HEK293 (cell line): ENCODE measurements around the gene IL17B.

Experiments
- CTCF ChIA-PET: fragments of 350-600 bp; formaldehyde crosslinking; extraction: SDS; loops from one replicate; lab custom pipeline; 2021; ENCODE audit warnings: antibody characterized with exemption; lab: Yijun Ruan, JAX
- POLR2A ChIA-PET: fragments of 300-600 bp; formaldehyde crosslinking; extraction: SDS; loops from one replicate; lab custom pipeline; 2020; ENCODE audit warnings: antibody characterized with exemption, inconsistent platforms; lab: Yijun Ruan, JAX
- H3K27ac ChIP-seq: fragments of 200-500 bp; sonication (Bioruptor generic); 2 replicates; pipeline ENCODE4 v1.5.1; 2014; ENCODE audit warnings: low read depth, low read length, control low read depth, inconsistent platforms; ENCODE audit errors: extremely low read depth
- H3K36me3 ChIP-seq, 2 experiments: fragments of 200-500 bp in 1 of 2; sonication (Bioruptor generic) in 1 of 2; 1 replicate in 1 of 2; 2 replicates in 1 of 2; pipeline ENCODE4 v1.5.1; 2014 to 2017; ENCODE audit warnings: inconsistent platforms in 2 of 2, low read length in 2 of 2; ENCODE audit not compliant: control insufficient read depth in 2 of 2, insufficient read depth in 1 of 2
- H3K4me1 ChIP-seq: fragments of 200-500 bp; sonication (Bioruptor generic); 2 replicates; pipeline ENCODE4 v1.5.1; 2014; ENCODE audit warnings: mild to moderate bottlenecking, low read length, inconsistent platforms; ENCODE audit not compliant: control insufficient read depth, insufficient read depth
- H3K4me3 ChIP-seq: 2 replicates; pipeline ENCODE4 v1.5.1; 2011; ENCODE audit warnings: low read depth, mild to moderate bottlenecking, control low read depth, low read length, moderate library complexity
- H3K9me3 ChIP-seq: fragments of 200-500 bp; sonication (Bioruptor generic); 2 replicates; pipeline ENCODE4 v1.5.1; 2014; ENCODE audit warnings: low read depth, low read length, inconsistent platforms; ENCODE audit not compliant: control insufficient read depth, insufficient read depth
- GLIS2 ChIP-seq: fragments of 450-650 bp; formaldehyde crosslinking; IDR thresholded peaks from 2 replicates; pipeline ENCODE4 v1.5.1; 2016; ENCODE audit warnings: missing biosample characterization, missing genetic modification characterization
- KLF1 ChIP-seq: fragments of 450-650 bp; formaldehyde crosslinking; IDR thresholded peaks from 2 replicates; pipeline ENCODE4 v1.5.1; 2016; ENCODE audit warnings: missing biosample characterization, missing genetic modification characterization
- KLF7 ChIP-seq: fragments of 450-650 bp; formaldehyde crosslinking; IDR thresholded peaks from 2 replicates; pipeline ENCODE4 v1.5.1; 2016; ENCODE audit warnings: missing biosample characterization, missing genetic modification characterization, borderline replicate concordance
- TSHZ1 ChIP-seq: fragments of 450-650 bp; formaldehyde crosslinking; IDR thresholded peaks from 2 replicates; pipeline ENCODE4 v1.5.1; 2016; ENCODE audit warnings: missing biosample characterization, missing genetic modification characterization, borderline replicate concordance
- ZNF146 ChIP-seq: fragments of 450-650 bp; formaldehyde crosslinking; IDR thresholded peaks from 2 replicates; pipeline ENCODE4 v1.5.1; 2016; ENCODE audit warnings: missing biosample characterization, missing genetic modification characterization
- ZNF148 ChIP-seq: fragments of 450-650 bp; formaldehyde crosslinking; IDR thresholded peaks from 2 replicates; pipeline ENCODE4 v1.5.0; 2017; ENCODE audit warnings: missing biosample characterization, missing genetic modification characterization, borderline replicate concordance
- ZNF280D ChIP-seq: fragments of 450-650 bp; formaldehyde crosslinking; IDR thresholded peaks from 2 replicates; pipeline ENCODE4 v1.5.1; 2016; ENCODE audit warnings: missing biosample characterization, missing genetic modification characterization
- ZNF518A ChIP-seq: fragments of 450-650 bp; formaldehyde crosslinking; conservative IDR thresholded peaks from 2 replicates; pipeline ENCODE4 v1.5.1; 2016; ENCODE audit warnings: low read depth, missing biosample characterization, missing genetic modification characterization
- ZNF626 ChIP-seq: fragments of 450-650 bp; sonication (Bioruptor Pico); formaldehyde crosslinking; IDR thresholded peaks from 2 replicates; pipeline ENCODE4 v1.5.1; 2018; ENCODE audit warnings: missing biosample characterization, missing genetic modification characterization, inconsistent platforms
- ZNF645 ChIP-seq: fragments of 450-650 bp; formaldehyde crosslinking; IDR thresholded peaks from 2 replicates; pipeline ENCODE4; 2016; ENCODE audit warnings: missing biosample characterization, missing genetic modification characterization
- ZNF747 ChIP-seq: fragments of 450-650 bp; formaldehyde crosslinking; IDR thresholded peaks from 2 replicates; pipeline ENCODE4 v1.5.1; 2016; ENCODE audit warnings: missing biosample characterization, missing genetic modification characterization
- ZNF76 ChIP-seq: fragments of 450-650 bp; formaldehyde crosslinking; IDR thresholded peaks from 2 replicates; pipeline ENCODE4; 2016; ENCODE audit warnings: low read depth, missing biosample characterization, missing genetic modification characterization, borderline replicate concordance
- ZSCAN5A ChIP-seq: fragments of 450-650 bp; formaldehyde crosslinking; IDR thresholded peaks from 2 replicates; pipeline ENCODE4 v1.5.1; 2016; ENCODE audit warnings: missing biosample characterization, missing genetic modification characterization

Gene IL17B

GRCh38 chr5:149391524-149391923, 12.4 kb upstream of the IL17B start:
- CTCF ChIA-PET, result interaction anchor here (1.2 kb wide), 1 partner anchor 77 kb away, joined by 3 read pairs; no protein-coding TSS in a partner anchor

More at GRCh38 chr5:149391524-149391923, 12.4 kb upstream of the IL17B start:
- Histone ChIP-seq H3K9me3 (no peaks in the 10 kb centered on the region), H3K4me3 (no peak overlapping the region), H3K4me1 (no peaks in the 10 kb centered on the region), H3K36me3 (no peaks in the 10 kb centered on the region), H3K27ac (no peak overlapping the region)
- TF ChIP-seq GLIS2 (tag by site-specific recombination) (no peak), ZNF76 (tag by site-specific recombination) (no peak), ZNF280D (no peak), ZNF626 (tag by site-specific recombination) (no peak), ZNF645 (tag by site-specific recombination) (no peak), ZSCAN5A (tag by site-specific recombination) (no peak), KLF7 (tag by site-specific recombination) (no peak), ZNF148 (no peak), ZNF518A (no peak), TSHZ1 (tag by site-specific recombination) (no peak), ZNF146 (tag by site-specific recombination) (no peak), ZNF747 (tag by site-specific recombination) (no peak), KLF1 (no peak)
- POLR2A ChIA-PET, result no interaction called here
